Omental fat pad (tissue), 4 donors: Measurements from ENCODE around the gene OXCT2. TPM values are rescaled to one million over a fixed set of nuclear protein-coding genes. Genes with fewer than 3 reads are reported as not detected.
"Not testable (repeated sequence)": the region's sequence is repeated elsewhere in the genome, so short reads cannot be mapped to it uniquely, and the experiment has no call there.

ENCODE experiments used
- ATAC-seq: fragments of 150-250 bp; one replicate; pipeline ENCODE4 v1.9.1; 2016; ENCODE audit warnings: mild to moderate bottlenecking, moderate library complexity; ENCODE audit not compliant: low FRiP score
- DNase-seq: peaks from one replicate; pipeline ENCODE4 v3.0.0-alpha.2; 2019; ENCODE audit warnings: low spot score
- total RNA-seq, 4 donors: library from RNA; depleted of rRNA; stranded (reverse); fragments of >200 nt; gene quantifications; one replicate each; pipeline ENCODE4 v1.1.0, GENCODE V29; 2016
- TF ChIP-seq, protein P1 (sequence below), 3 donors: fragments of 450-650 bp; IDR thresholded peaks; one replicate each; pipeline ENCODE4 v1.5.1; 2016 to 2017; ENCODE audit warnings: antibody characterized with exemption in 3 of 3, mild to moderate bottlenecking in 3 of 3, moderate library complexity in 2 of 3

Gene OXCT2
- total RNA-seq, 4 donors from 2014 or later, result 0.24 to 1.4 (median 0.31) TPM

- not testable (repeated sequence) for DNase-seq, ATAC-seq
Observed at GRCh38 chr1:39770100-39771021, 787 bp downstream of the OXCT2 start.

GRCh38 chr1:39769502-39769901, 1.6 kb downstream of the OXCT2 start:
- DNase-seq, ATAC-seq: not testable (repeated sequence)

DNA sequence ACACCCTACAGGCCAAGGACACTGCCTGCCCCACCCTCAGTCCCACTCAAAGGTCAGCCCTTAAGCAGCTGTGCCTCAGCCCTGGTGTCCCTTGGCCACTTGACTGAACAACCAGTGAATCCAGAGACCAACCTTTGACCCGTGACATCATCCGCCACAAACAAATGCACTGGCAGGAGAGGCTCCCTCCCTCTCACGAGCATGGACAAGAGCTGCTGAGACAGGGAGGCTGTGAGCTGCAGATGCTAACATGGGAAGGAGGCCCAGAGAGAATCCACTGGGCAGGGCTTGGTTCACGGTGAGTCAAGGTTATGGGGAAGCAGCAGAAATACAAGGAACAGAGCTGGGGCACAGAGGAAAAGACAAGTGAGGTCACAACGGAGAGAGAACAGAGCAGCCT, 4.7 kb downstream of the OXCT2 start:
- not testable (repeated sequence) for DNase-seq, ATAC-seq

DNA sequence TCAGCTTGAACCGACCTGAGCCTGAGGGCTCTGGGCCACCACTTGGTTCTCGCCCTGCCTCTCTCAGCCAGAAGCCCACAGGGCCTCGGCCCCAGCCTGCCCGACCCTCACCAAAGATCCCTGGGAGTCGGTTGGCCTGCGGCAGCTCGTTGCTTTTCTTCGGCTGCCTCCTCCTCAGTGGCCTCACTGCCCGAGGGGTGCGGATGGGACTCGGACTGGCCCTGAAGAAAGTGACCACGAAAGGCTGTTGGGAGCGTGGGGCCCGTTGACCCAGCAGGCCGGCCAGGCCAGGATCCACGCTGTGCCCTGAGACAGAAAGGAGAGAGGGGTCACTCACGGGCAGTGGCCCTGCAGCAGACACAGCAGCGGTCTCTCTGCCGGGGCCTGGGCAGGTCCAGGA, 6.6 kb downstream of the OXCT2 start:
- not testable (repeated sequence) for ATAC-seq

GRCh38 chr1:39763619-39764374, 7.4 kb downstream of the OXCT2 start:
- DNase-seq, result not testable (repeated sequence)

More for the DNA sequence above, 6.6 kb downstream of the OXCT2 start:
- not testable (repeated sequence) for DNase-seq

DNA sequence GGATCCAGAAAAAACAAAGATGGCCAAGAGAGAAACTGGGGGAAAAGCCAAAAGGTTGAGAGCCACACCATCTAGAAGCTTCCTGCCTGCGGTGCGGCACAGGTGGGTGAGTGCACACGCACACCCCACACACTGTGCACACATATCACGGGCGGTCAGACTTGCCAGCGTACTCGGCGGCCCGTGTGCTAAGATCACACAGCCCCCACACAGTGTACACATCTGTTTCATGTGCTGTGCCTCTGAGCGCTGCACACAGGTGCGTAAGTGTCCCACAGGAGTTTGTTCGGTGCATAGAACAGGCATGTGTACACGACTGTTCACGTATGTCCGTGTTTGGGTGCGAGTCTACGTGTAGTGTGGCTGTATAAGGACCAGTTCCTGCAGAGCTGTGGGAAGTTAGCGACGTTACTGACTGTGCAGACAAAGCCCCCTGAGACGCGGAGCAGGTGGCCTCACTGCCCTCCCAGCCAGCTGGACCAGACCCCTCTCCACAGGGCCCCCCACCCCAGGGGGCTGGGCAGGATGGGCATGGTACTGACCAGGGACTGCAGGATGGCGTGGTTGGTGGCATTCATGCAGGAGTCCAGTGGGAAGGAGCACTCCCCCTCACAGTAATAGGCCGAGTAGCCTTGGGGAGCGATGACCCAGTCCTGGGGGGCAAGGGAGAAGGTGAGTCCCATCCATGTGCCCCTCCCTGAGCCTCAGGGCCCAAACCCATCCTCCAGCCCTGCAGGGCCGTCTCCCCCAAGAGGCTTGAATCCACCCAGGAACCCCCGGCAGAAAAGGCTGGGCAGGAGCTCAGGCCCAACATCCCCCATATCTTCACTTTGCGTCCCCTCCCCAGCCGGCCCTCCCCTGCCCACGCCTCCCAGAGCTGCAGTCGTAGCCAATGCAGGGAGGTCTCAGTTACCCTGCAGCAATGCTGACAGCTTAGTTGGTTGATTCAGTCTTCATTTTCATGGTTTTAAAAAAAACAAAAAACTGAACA, 8.3 kb downstream of the OXCT2 start:
- DNase-seq (no peak), ATAC-seq (no peak)
- TF ChIP-seq, protein P1, sequence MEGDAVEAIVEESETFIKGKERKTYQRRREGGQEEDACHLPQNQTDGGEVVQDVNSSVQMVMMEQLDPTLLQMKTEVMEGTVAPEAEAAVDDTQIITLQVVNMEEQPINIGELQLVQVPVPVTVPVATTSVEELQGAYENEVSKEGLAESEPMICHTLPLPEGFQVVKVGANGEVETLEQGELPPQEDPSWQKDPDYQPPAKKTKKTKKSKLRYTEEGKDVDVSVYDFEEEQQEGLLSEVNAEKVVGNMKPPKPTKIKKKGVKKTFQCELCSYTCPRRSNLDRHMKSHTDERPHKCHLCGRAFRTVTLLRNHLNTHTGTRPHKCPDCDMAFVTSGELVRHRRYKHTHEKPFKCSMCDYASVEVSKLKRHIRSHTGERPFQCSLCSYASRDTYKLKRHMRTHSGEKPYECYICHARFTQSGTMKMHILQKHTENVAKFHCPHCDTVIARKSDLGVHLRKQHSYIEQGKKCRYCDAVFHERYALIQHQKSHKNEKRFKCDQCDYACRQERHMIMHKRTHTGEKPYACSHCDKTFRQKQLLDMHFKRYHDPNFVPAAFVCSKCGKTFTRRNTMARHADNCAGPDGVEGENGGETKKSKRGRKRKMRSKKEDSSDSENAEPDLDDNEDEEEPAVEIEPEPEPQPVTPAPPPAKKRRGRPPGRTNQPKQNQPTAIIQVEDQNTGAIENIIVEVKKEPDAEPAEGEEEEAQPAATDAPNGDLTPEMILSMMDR (IDR thresholded peaks at IDR 0.05), result no peak

More at GRCh38 chr1:39763619-39764374, 7.4 kb downstream of the OXCT2 start:
- not testable (repeated sequence) for ATAC-seq

DNA sequence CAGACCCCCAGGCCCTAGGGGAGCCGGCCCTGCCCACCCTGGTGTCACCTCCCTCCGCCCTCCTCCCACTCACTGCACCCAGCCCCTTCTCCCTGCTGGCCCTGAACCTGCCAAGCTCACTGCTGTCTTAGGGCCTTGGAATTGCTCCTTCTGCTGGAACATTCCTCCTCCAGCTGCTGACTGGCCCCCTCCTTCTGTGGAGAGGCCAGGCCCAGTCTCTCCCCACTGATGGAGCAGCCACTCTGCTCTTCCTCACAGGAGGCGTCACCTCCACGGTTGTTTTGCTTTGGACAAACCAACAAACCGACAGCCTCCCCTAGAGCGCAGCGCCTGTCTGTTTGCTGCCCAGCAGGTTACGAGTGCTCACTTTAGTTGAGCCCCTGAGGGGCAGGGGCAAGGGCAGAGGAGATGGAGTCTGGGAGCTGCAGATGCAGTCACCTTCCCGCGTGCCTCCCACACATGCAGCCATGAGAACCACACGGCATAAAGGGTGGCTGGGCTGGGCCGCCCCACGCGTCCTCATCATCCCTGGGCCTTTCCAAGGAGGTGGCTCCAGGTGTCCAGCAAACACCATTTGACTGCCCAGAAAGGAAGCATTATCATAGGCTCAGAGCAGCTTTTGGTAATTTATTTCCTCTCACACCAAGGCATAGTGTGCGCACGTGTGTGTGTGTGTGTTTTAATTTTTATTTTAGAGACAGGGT, 9.4 kb downstream of the OXCT2 start:
- ATAC-seq, result no peak
- TF ChIP-seq, protein P1 (IDR thresholded peaks at IDR 0.05), result no peak
- DNase-seq, result no peak

- ATAC-seq (no peak), DNase-seq (no peak)
- TF ChIP-seq, protein P1 (IDR thresholded peaks at IDR 0.05), result no peak
Observed at GRCh38 chr1:39761016-39761415, 10.1 kb downstream of the OXCT2 start.
